Liver (tissue), 5 donors: ENCODE measurements around the gene BCAT1. TPM values are rescaled to one million over a fixed set of nuclear protein-coding genes. Genes with fewer than 3 reads are reported as not detected.

Source experiments
- FOXA2 ChIP-seq: IDR thresholded peaks from 2 replicates; pipeline ENCODE4 v1.6.1; 2016; ENCODE audit warnings: antibody characterized with exemption
- RAD21 ChIP-seq, 2 donors: IDR thresholded peaks; 2 replicates each; pipeline ENCODE4 v1.6.1; 2016; ENCODE audit warnings: antibody characterized with exemption in 2 of 2, mild to moderate bottlenecking in 2 of 2
- polyA plus RNA-seq, 2 donors: library from polyadenylated mRNA; stranded (reverse) in 1 of 2; unstranded in 1 of 2; fragments of 200-250 nt in 1 of 2; fragments of >200 nt in 1 of 2; fragmentation: Nextera tagmentation in 1 of 2; extraction: Ambion mirVana in 1 of 2; gene quantifications; one replicate each; pipeline versions ENCODE4 v1.2.1 to v1.2.3, GENCODE V29; 2013 to 2015
- total RNA-seq, 2 donors: library from RNA; depleted of rRNA; stranded (reverse); fragments of >200 nt; gene quantifications; one replicate each; pipeline ENCODE4 v1.2.3, GENCODE V29; 2014
- donor health status: healthy.
- donor health status: healthy.
- donor health status: healthy.

Gene BCAT1
- total and polyA plus RNA-seq, 4 donors, result 0.14 to 10.0 (median 0.85) TPM

DNA sequence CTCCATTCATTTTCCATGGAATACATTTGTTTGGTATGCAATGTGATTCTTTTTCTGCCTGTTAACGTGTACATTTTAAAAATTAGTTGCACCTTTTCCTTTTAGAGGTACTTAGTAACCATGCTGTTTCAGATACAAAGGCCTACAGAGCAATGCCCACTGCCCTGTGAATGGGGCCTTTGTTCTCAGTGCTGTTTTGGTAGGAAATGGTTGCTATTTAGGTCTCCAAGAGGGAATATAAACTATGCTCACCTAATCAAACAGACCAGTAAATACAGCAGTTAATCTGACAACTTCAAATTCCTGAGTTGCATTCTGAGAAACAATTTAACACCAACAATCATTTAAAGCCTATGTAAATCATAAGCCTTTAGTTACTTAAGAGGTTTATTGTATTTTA, 188.7 kb downstream of the BCAT1 start (continued):
- TF ChIP-seq FOXA2, result no peak
- TF ChIP-seq RAD21 (IDR thresholded peaks at IDR 0.05), result no peak

Other genes starting within 250 kb of the BCAT1 start
- under 1 TPM in 1 of 2 donors, not detected in 1; 0.17 TPM for gene DNAI7, start 246.1 kb upstream of the BCAT1 start, total RNA-seq
- gene DNAI7, start 246.1 kb upstream of the BCAT1 start, polyA plus RNA-seq, result under 1 TPM; 0.07 to 0.14 TPM
- 10 to 100 TPM; 25.4 to 65.8 TPM for gene ETFRF1, start 246.1 kb upstream of the BCAT1 start, total RNA-seq
- gene ETFRF1, start 246.1 kb upstream of the BCAT1 start, polyA plus RNA-seq, result 100 to 1,000 TPM in 1 of 2 donors, 10 to 100 TPM in 1; 22.8 to 141 TPM